ENCODE results near the gene FIBCD1. TPM values are rescaled to one million over a fixed set of nuclear protein-coding genes. Genes with fewer than 3 reads are reported as not detected.

Gene FIBCD1
- total RNA-seq, 1 experiment from 2014 or later = 7.1 TPM

DNA sequence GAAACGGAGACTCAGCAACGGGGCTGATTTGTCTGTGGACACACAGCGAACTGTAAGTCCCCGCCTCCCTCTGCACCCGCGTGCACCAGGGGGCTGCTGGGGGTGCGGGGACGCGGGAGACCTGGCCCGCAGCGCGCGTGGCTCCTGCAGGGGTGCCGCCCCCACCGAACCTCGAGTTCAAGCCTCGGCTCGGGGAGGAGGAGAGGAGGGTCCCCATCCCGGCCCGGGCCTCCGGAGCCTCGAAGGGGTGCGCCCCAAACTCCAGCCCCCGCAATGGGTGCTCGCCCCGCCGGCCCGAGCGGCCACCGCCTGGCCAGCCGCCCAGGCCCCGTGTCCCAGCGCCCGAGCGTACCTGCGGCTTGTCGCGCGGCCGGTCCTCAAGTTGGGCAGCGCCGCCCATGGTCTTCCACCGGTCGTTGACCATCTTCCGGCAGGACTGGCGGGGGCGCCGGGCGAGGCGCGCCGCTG, 829 bp downstream of the FIBCD1 start:
- peak overlapping the region; percentile 44 for H3K4me2 ChIP-seq (ENCODE audit: insufficient read depth, insufficient read length, low read length)
- peaks cover 13% of the 10 kb centered on the region; the same call in 1 of the 2 replicates for H3K27me3 ChIP-seq (ENCODE audit: insufficient read depth, low read length)
- no peak overlapping the region for H3K9ac ChIP-seq (ENCODE audit: extremely low read depth, insufficient read length, low read length)

More for the DNA sequence above, 829 bp downstream of the FIBCD1 start:
- peaks cover 59% of the 10 kb centered on the region for H3K27me3 Mint-ChIP-seq (ENCODE audit: low read depth)
- Histone ChIP-seq H3K79me2 (ENCODE audit: insufficient read depth, low read length) (no peaks in the 10 kb centered on the region), H3K4ac (ENCODE audit: low read depth, low read length) (no peak overlapping the region), H4K91ac (ENCODE audit: insufficient read length, low read depth, low read length) (no peak overlapping the region), H2BK5ac (ENCODE audit: insufficient read length, low read length) (no peak overlapping the region), H3K27ac (ENCODE audit: insufficient read length, low read depth, low read length) (no peak overlapping the region), H3K4me1 (ENCODE audit: insufficient read depth, low read length) (peaks cover 2% of the 10 kb centered on the region; the same call in 1 of the 2 replicates), H3T11ph (ENCODE audit: low read length) (no peak overlapping the region), H2BK15ac (ENCODE audit: low read depth, low read length) (no peak overlapping the region), H3K14ac (ENCODE audit: insufficient read depth, low read length) (no peak overlapping the region; the same call in 1 of the 2 replicates), H2BK120ac (ENCODE audit: low read depth, low read length, poor library complexity, severe bottlenecking) (no peak overlapping the region), H4K8ac (replicated peaks; ENCODE audit: insufficient read length, low read depth, low read length) (no peak overlapping the region), H2AFZ (ENCODE audit: low read length) (no peak overlapping the region), H3K9me3 (ENCODE audit: control insufficient read depth, low read depth, low read length) (no peaks in the 10 kb centered on the region), H4K5ac (ENCODE audit: insufficient read length, low read depth, low read length) (no peak overlapping the region), H2BK12ac (ENCODE audit: insufficient read length, low read depth, low read length) (no peak overlapping the region), H3K23ac (ENCODE audit: insufficient read length, low read depth, low read length) (no peak overlapping the region), H3K56ac (ENCODE audit: insufficient read length, low read depth, low read length) (no peak overlapping the region), H3K23me2 (ENCODE audit: insufficient read length, low read depth, low read length, poor library complexity, severe bottlenecking) (peaks cover 14% of the 10 kb centered on the region), H4K20me1 (ENCODE audit: control insufficient read depth, insufficient read depth, insufficient read length) (no peaks in the 10 kb centered on the region), H3K18ac (ENCODE audit: insufficient read length, low read depth, low read length) (no peak overlapping the region), H2AK5ac (ENCODE audit: insufficient read length, low read length) (no peak overlapping the region), H3K79me1 (ENCODE audit: insufficient read depth, low read depth, low read length, poor library complexity, severe bottlenecking) (no peaks in the 10 kb centered on the region), H2BK20ac (ENCODE audit: low read depth, low read length, poor library complexity, severe bottlenecking) (no peak overlapping the region)
- DNase-seq = no peak
- H3K9me3 Mint-ChIP-seq = no peaks in the 10 kb centered on the region; a peak in 1 of 5 replicates
- TF ChIP-seq CTCF (conservative IDR thresholded peaks at IDR 0.05) = no peak
- H3K4me3 Mint-ChIP-seq = peak overlapping the region; percentile 58 to 82
- no peak overlapping the region for H3K27ac Mint-ChIP-seq
- WGBS (ENCODE audit: extremely low coverage, insufficient read length, low lambda C conversion rate) = no CpG with 5 or more reads among the region's 52 CpGs
- H3K36me3 Mint-ChIP-seq (ENCODE audit: insufficient read depth in 1 of 3, low read depth in 3 of 3) = 0 out of 7 replicates have a peak, but pooled peaks cover 0 to 1% (median 0%) of the 10 kb centered on the region in 3 experiments
- peaks cover 40 to 53% of the 10 kb centered on the region in 2 experiments for H3K4me1 Mint-ChIP-seq

Measured in H9 (cell line).